ENCODE data around the gene NDUFB11.
A peak's percentile ranks its signal among the peaks of the same experiment; 100 is the strongest.

The NDUFB11 gene

DNA sequence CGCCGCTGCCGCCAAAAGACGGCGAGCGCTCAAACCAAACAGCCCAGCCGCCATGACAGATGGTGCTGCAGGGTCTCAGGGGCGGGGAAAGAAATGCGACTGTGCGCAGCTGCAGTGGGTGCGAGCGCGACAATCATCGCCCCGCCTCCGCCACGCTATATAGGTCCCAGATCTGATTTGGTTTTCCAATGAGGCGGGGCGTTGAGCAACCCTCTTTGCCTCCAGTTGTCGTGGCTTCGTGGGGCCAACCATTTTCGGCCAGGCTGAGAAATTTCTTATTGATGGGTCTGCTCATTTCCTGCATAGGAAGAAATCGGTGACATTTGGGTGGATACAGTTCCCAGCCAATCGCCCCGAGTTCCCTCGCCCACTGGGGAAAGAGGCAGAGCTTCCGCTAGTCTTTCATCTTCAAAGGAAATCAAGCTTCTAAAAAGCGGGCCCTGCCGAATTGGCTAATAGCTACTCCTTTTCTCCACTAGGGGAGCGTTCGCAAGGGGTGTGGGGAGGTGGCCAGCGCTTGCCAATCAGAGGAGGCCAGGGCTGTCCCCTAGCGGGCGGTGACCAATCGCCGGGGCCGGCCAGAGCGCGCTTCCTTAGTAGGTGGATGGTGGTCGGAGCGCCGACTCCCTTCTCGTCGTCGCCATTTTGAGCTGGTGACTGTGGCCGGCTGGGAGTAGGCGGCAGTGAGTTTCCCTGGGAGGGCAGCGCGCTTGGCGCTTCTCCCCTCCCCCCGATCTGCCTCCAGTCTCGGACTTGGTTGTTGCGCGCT, at the start of gene NDUFB11, which contains the start of gene RBM10:
NDUFB11 (minus strand) TSS at position 77 of the 769 bp plus-strand sequence; CDS start at position 54, 23 bp downstream.
RBM10 (plus strand) TSS at position 596 of the 769 bp plus-strand sequence. CDS start 2,261 bp downstream, outside the sequence.
- peak; percentile 93 for DNase-seq

DNA sequence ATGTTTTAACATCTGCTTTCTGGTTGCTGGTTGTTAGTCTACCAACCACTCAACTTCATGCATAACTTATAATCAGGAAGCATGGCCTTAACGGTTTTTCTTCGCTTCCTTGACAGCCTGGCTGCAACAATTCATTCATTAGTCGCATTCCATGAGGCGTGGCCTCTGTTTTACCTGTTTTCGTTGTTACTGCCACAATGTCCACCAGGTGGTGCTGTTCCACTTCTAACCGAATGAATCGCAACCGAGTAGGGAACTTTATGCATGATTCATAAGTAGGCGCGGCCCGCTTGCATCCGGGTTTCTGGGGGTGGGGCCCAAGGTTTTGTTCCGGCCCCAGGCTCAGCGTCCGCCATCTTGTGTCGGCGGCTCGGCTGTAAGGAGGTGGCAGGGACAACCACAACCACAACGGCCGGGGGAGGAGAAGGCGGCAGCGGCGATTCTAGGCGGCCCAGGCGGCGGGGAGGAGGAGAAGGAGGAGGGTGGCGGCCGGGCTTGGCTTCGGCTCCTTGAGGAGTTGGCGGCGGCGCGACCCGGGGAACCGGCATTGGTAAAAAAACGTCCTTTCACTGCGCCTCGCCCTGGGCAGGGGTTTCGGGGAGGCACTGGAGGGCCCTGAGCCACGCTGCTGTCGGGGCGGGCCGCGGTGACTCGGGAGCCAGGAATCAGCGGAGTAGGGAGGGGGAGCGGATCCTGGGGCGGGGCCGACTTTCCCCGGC, 49.1 kb upstream of the NDUFB11 start, which contains the start of gene UBA1:
UBA1 (plus strand) TSS at position 355 of the 719 bp plus-strand sequence. CDS start 4,974 bp downstream, outside the sequence.
- peak; percentile 97 for DNase-seq

- no peak for DNase-seq
These were observed 47.4 kb upstream of the NDUFB11 start for GRCh38 chrX:47191806-47192401.

DNA sequence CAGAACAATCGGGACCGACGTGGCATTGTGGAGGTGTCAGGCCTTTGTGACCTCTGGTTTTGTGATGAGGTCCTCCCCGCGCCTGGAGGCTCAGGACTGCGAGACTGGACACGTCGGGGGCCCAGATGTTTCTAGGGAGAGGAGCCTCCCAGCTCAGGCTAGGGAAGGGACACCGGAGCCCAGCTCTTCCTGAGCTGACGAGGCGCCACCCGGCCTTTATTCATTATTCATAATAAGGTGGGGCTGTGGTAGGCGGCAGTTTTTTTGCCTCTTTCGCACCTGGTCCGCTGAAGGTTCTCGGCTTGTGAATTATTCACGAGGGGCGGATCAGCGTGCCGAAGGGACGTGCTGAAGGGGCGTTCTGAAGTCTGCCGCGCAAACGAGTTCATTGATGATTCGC, 46.8 kb upstream of the NDUFB11 start:
- DNase-seq = peak; percentile 19

- peak; percentile 91 for DNase-seq
These were observed 46.2 kb upstream of the NDUFB11 start for GRCh38 chrX:47190445-47191269.

GRCh38 chrX:47189906-47190305, 45.4 kb upstream of the NDUFB11 start:
- no peak for DNase-seq

- no peak for DNase-seq
These were observed 42.7 kb upstream of the NDUFB11 start for GRCh38 chrX:47187106-47187677.

GRCh38 chrX:47186096-47186740, 41.7 kb upstream of the NDUFB11 start:
- no peak for DNase-seq

DNA sequence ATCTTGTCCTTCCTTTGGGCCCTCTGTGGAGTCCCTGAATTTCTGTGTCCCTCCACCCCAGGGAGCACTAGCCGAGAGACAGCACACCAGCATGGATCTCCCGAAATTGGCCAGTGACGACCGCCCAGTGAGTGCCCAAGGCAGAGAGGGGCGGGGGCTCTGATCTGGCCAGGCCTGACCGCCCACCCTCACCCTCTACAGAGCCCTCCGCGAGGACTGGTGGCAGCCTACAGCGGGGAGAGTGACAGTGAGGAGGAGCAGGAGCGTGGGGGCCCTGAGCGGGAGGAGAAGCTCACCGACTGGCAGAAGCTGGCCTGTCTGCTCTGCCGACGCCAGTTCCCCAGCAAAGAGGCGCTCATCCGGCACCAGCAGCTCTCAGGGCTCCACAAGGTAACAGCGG, 40.7 kb upstream of the NDUFB11 start:
- no peak for DNase-seq

DNA sequence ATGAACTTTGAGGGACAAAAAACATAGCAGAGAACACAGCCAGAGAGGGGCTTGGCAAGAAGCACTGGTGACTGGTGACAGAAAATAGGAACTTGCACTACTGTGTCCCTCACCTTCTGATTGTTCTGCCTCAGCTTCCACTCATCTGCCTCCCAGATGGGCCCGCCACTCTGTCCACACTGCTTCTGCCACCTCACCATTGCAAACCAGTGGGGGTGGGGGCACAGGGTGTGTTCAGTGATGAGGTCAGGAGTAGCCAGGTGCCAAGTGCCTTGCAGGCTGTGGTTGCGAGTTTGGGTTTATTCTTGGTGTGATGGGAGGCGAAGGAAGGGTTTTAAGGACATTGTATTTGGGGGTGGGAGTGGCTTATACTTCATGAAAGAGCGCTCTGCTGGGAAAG, 40.0 kb upstream of the NDUFB11 start:
- no peak for DNase-seq

DNA sequence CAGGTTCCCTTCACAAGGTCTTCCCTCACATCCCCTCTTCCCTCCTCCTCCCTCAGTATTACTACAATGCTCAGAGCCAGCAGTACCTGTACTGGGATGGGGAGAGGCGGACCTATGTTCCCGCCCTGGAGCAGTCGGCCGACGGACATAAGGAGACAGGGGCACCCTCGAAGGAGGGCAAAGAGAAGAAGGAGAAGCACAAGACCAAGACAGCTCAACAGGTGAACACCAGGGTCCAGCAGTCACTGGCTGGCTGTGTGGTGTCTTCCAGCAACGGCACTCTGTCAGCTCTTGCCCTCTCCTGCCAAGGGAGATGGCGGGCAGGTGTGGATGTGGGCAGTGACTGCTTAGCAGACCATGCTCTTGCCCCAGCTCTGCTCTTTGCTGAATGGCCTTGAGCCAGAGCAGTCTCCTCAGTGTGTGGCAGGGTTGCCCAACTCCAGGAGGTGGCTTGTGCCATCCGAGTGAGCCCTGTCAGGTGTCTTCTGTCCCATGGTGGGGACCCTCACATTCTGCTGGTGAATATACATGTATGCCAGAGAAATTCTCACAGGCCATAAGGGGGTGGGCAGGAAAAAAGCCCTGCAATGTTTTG, 37.7 kb upstream of the NDUFB11 start:
- DNase-seq = no peak

DNA sequence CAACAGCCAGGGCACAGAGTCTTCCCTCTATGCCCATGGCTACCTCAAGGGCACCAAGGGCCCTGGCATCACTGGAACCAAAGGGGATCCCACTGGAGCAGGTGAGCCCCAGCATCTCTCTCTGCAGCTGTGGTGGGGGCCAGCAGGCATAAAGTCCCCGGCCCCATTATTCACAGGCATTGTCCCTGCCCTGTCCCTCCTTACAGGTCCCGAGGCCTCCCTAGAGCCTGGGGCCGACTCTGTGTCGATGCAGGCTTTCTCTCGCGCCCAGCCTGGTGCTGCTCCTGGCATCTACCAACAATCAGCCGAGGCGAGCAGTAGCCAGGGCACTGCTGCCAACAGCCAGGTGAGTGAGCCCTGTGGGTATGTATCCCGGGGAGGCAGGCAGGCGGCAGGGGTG, 36.8 kb upstream of the NDUFB11 start:
- no peak for DNase-seq

GRCh38 chrX:47180346-47180745, 35.8 kb upstream of the NDUFB11 start:
- no peak for DNase-seq

DNA sequence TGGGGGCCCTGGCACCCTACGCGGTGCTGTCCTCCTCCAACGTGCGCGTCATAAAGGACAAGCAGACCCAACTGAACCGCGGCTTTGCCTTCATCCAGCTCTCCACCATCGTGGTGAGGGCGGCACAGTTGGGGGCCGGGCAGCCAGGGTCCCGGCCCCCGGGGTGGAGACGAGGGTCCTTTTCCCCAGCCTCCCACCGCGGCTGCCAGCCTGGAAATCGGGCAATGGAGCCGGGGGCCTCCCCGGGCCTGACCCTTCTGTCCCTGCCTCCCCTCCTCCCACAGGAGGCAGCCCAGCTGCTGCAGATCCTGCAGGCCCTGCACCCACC, 35.4 kb upstream of the NDUFB11 start:
- no peak for DNase-seq

DNA sequence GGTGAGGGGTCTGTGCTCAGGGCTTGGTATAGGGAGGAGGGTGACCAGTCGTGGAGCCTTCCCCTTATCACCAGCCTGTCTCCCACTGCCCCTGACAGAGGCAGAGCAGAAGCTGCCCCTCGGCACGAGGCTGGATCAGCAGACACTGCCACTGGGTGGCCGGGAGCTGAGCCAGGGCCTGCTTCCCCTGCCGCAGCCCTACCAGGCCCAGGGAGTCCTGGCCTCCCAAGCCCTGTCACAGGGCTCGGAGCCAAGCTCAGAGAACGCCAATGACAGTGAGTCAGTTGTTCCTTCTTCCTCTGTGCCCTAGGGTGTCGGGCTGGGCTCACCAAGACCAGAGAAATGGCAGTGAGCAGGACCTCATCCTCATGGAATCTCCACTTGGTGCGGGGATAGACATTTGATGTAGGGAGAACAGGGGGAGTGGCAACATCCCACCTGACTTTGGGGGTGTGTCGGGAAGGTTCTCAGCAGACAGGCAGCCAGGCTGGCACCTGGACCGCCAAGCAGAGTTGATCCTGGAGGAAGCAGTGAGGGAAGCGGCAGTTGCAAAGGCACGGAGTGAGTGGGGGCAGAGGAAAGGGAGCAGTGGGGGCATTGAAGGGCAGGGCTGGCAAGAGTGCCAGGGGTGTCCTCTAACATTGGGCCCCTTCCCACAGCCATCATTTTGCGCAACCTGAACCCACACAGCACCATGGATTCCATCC, 34.9 kb upstream of the NDUFB11 start:
- DNase-seq = no peak

DNA sequence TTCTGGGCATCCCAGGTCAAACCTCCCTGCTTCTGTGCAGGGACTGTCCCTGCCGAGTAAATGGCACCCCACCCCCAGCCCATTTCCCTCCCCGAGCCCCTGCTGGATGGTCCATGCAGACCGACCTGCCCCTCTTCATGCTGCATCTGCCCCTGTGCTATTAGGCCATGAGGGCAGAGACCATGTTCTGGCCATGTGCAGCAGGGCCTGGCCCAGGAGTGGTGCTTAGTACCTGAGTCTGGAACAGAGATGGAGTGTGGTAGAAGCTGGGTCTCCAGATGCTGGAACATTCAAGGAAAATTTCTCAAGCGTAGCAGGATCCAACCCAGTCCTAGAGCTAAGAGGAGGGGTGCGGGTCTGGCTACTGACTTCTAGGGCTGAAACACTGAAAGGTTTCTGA, 33.8 kb upstream of the NDUFB11 start:
- DNase-seq = no peak

GRCh38 chrX:47177079-47177478, 32.6 kb upstream of the NDUFB11 start:
- DNase-seq = no peak

DNA sequence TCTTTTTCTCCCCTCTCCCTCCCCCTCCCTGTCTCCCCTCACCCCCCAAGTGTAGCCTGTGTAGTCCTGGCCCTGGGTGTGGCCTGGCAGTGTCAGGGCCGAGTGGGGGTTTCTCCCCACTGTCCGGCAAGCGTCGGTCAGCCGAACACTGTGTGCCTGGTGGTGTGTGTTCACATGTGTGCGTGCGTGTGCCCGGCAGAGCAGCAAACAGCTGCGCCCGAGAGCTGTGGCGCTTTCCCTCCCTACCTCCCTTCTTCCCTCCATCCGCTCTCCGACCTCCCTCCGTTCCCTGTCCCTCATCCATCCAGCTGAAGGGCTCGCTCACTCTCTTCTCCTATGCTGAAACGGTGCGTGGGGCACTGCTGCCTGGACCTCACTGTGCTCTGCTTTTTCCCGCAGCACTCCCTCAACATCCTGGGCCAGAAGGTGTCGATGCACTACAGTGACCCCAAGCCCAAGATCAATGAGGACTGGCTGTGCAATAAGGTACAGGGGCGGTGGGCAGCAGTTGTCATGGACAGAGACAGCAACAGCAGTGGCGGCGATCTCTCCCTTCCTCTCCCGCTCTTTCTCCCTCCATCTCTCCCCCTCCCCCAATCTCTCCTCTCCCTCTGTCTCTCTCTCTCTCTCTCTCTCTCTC, 31.7 kb upstream of the NDUFB11 start:
- DNase-seq = no peak

- DNase-seq = no peak
These were observed 31.1 kb upstream of the NDUFB11 start for GRCh38 chrX:47175588-47175980.

DNA sequence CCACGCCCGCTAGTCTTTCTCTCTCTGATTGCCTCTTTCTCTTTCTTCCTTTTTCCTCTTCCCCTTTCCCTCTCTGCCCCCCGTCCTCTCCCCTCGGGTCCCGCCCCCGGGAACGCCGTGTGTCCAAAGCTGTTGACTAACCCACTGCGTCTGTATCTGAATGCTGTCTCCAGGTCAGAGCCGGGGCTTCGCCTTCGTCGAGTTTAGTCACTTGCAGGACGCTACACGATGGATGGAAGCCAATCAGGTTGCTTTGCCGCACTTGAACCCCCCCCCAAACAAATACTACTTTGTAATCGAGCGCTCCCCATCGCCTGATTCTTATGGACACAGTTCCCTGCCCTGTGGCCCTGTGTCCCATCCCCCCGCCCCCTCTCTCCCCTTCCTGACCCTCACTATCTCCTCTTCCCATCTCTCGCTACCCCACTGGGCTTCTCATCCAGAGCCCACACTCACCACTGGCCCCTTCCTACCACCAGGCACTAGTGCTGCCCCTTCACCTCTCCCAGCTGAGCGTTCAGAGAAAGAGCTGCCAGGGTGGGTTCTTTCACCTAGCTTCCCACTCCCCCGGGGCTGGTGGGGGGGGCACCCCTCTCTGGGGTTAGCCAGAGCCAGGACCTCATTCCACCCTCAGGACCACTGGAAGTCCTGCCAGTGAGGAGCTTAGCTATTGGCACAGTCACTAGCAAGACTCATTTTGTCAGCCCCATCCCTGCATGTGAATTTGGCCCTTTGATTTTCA, 30.5 kb upstream of the NDUFB11 start:
- no peak for DNase-seq

All from CD4-positive, alpha-beta T cell treated with Interferon gamma for 1 hour (primary cell).